ENCODE results near the gene HOXC11. TPM values are rescaled to one million over a fixed set of nuclear protein-coding genes. Genes with fewer than 3 reads are reported as not detected.

The HOXC11 gene
- total RNA-seq, 4 donors from 2014 or later = not detected

DNA sequence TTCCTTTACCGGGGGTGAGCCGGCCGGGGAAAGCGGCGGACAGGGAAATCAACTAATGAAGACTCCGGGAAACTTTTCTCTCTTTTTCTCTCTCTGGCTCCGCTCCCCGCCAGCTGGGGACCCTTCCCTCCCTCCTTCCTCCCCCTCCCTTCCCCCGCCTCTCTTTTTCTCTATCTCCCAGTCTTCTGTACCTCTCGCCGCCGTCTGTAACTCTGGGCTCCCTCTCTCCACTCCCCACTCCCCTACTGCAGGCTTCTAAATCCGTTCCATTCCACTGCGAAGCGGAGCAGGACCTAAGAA, 6.9 kb upstream of the HOXC11 start:
- H3K4me1 ChIP-seq = peaks cover 0 to 32% (median 8%) of the 10 kb centered on the region in 3 donors
- H3K27ac ChIP-seq = no peak overlapping the region
- no peaks in the 10 kb centered on the region for H3K36me3 ChIP-seq
- no peak overlapping the region for H3K4me3 ChIP-seq
- ATAC-seq = no peak
- TF ChIP-seq, protein P1, sequence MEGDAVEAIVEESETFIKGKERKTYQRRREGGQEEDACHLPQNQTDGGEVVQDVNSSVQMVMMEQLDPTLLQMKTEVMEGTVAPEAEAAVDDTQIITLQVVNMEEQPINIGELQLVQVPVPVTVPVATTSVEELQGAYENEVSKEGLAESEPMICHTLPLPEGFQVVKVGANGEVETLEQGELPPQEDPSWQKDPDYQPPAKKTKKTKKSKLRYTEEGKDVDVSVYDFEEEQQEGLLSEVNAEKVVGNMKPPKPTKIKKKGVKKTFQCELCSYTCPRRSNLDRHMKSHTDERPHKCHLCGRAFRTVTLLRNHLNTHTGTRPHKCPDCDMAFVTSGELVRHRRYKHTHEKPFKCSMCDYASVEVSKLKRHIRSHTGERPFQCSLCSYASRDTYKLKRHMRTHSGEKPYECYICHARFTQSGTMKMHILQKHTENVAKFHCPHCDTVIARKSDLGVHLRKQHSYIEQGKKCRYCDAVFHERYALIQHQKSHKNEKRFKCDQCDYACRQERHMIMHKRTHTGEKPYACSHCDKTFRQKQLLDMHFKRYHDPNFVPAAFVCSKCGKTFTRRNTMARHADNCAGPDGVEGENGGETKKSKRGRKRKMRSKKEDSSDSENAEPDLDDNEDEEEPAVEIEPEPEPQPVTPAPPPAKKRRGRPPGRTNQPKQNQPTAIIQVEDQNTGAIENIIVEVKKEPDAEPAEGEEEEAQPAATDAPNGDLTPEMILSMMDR (IDR thresholded peaks at IDR 0.05) = no peak
- TF ChIP-seq POLR2AphosphoS5 (IDR thresholded peaks at IDR 0.05) (no peak), POLR2A (IDR thresholded peaks at IDR 0.05) (no peak), EP300 (IDR thresholded peaks at IDR 0.05) (no peak)
- H3K27me3 ChIP-seq = peaks cover 100% of the 10 kb centered on the region
- no peaks in the 10 kb centered on the region for H3K9me3 ChIP-seq
- WGBS, 2 donors (ENCODE audit: low coverage in 1 of 2) = 0 to 6% methylated on average over 1 to 14 of the region's 15 CpGs

DNA sequence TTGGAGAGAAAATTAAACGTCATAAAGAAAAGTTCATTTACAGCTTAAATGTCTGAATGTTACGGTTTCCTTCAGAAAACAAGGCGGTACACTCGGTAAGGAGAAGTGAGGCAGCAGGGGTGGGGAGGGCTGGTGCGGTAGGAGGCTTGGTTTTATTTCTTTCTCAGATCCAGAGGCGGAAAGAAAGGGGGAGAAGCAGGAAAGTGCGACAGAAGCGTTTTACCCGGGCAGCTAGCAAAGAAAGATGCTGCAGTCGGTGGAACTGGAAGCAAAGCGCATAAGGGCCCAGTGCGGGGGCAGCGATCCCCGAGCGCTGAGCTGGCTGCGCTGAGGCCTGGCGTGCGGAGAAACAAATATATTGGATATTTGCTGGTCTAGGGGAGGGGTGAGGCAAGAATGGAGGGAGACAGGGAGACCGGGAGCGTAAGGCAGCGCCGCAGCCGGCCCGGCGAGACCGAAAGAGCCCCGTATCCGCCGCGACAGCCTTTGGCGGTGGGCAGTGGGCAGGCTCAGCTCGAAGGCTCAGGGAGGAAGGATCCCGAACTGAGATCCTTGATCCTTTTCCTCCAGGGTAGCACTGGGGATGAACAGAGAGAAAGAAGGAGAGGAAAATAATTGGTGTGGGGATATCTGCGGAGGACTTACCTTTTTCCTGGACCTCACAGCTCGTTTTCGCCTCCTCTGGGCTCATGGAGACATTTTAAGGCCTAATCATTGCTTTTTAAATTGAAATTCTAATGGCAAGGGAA, 6.4 kb upstream of the HOXC11 start:
- TF ChIP-seq, protein P1 (IDR thresholded peaks at IDR 0.05) = no peak
- TF ChIP-seq POLR2A (IDR thresholded peaks at IDR 0.05) (no peak), EP300 (IDR thresholded peaks at IDR 0.05) (no peak), POLR2AphosphoS5 (IDR thresholded peaks at IDR 0.05) (no peak)
- Histone ChIP-seq H3K4me1 (peaks cover 0 to 26% (median 5%) of the 10 kb centered on the region in 3 donors), H3K27ac (no peak overlapping the region), H3K9me3 (no peaks in the 10 kb centered on the region), H3K4me3 (no peak overlapping the region), H3K36me3 (no peaks in the 10 kb centered on the region), H3K27me3 (peaks cover 100% of the 10 kb centered on the region)
- WGBS, 2 donors (ENCODE audit: low coverage in 1 of 2) = 12 to 20% methylated on average over 13 to 14 of the region's 36 CpGs
- no peak for ATAC-seq

DNA sequence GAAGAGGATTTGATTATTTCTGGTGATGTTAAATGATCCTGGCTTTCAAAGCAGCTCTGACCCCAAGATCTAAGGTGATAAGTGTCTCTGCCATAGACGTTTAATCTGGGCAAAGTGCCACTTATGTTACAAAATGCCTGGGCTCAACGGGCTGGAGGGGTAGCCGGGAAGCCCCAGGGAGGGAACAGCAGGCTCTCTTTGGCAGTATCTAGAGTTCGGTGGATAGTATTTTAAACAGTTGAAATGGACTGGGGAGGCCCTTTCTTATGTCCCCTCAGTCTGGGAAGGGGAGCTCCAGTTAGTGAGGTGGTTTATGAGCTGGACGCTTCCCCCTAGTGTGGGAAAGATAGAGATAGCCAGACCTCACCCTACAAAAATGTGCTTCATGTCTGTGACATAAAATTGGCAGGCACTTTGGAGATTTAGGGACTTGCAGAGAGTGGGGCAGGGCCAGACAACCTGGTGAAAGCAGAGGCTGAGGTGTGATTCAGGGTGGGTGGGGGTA, 5.5 kb upstream of the HOXC11 start:
- ATAC-seq = no peak
- Histone ChIP-seq H3K27ac (no peak overlapping the region), H3K36me3 (no peaks in the 10 kb centered on the region), H3K4me3 (no peak overlapping the region), H3K4me1 (peaks cover 0 to 25% (median 5%) of the 10 kb centered on the region in 3 donors), H3K9me3 (no peaks in the 10 kb centered on the region), H3K27me3 (peaks cover 100% of the 10 kb centered on the region)
- 23 to 50% methylated on average over 1 to 5 of the region's 5 CpGs for WGBS, 2 donors (ENCODE audit: low coverage in 1 of 2)
- no peak for TF ChIP-seq EP300 (IDR thresholded peaks at IDR 0.05)
- TF ChIP-seq POLR2A (IDR thresholded peaks at IDR 0.05) = no peak
- TF ChIP-seq, protein P1 (IDR thresholded peaks at IDR 0.05) = no peak

DNA sequence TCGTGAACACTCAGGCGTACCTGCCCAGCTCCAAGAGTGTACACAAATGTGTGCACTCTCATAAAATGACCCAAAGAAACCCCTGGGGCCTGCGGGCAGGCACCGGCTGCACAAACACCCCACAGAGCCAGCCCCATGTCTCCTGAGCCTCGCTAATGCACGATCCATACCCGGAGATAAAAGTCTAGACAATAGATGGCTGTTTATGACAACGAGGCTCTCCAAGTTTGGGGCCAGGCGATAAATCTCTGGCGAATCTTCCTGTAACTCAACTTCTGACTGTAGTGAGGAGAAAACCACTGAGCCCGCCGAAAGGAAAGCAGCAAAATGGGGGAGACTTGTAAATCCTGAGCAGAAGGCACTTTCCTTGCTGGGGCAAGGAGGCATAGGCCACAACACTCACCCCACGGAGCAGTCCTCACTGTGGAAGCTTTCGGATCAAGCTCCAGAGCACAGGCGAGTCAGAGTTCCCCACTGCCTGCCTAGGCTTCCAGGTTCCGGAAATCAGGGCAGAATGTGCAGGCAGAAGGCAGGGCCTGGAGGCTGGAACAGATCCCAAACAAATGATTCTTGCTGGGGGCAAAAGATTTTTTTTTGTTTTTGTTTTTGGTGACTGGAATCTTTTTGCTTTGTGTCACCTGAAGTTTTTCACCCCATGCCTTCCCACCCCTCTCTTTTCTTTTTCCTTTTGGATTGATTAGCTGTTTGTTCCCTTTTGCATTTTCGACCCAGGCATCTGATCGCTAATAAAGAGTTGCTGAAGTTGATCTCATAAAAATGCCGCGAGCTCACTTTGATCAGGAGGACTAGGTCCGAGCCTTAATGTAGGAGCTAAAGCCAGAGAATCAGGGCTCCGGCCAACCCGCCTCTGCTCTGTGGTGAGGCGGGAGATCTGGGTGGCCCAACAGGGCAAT, 4.5 kb upstream of the HOXC11 start:
- ATAC-seq = no peak
- WGBS, 2 donors (ENCODE audit: low coverage in 1 of 2) = 23 to 34% methylated on average over 10 to 16 of the region's 24 CpGs
- no peak for TF ChIP-seq POLR2AphosphoS5 (IDR thresholded peaks at IDR 0.05)
- TF ChIP-seq, protein P1 (IDR thresholded peaks at IDR 0.05) = no peak
- H3K27me3 ChIP-seq = peaks cover 100% of the 10 kb centered on the region
- H3K4me1 ChIP-seq = peaks cover 0 to 25% (median 8%) of the 10 kb centered on the region in 3 donors
- H3K9me3 ChIP-seq = no peaks in the 10 kb centered on the region
- no peaks in the 10 kb centered on the region for H3K36me3 ChIP-seq
- no peak overlapping the region for H3K4me3 ChIP-seq
- H3K27ac ChIP-seq = no peak overlapping the region

All from gastroesophageal sphincter (tissue), 4 donors.